Spleen (tissue), 7 donors: Measurements from ENCODE around the gene CIDEC.

Experiments
- CTCF ChIP-seq, 11 experiments: fragments of 200-600 bp in 7 of 11; fragments of 450-650 bp in 4 of 11; sonication (generic) in 4 of 11; IDR thresholded peaks in 8 of 11; conservative IDR thresholded peaks in 3 of 11; 1 replicate in 7 of 11; 2 replicates in 4 of 11; pipeline versions ENCODE4 v1.4.0 to v1.8.0; 2016 to 2021; ENCODE audit warnings: antibody characterized with exemption in 11 of 11, inconsistent platforms in 4 of 11, mild to moderate bottlenecking in 1 of 11
- POLR2A ChIP-seq, 3 donors: fragments of 450-650 bp; IDR thresholded peaks; one replicate each; pipeline ENCODE4 v1.5.1; 2017; ENCODE audit warnings: antibody characterized with exemption in 3 of 3, mild to moderate bottlenecking in 1 of 3
- donor health status: DM: no; HTN: no; CAD: no; lungs with moderate emphysema.
- donor health status: DM: no; HTN: no; CAD: no.
- donor health status: DM: no; HTN: no; CAD: no.

DNA sequence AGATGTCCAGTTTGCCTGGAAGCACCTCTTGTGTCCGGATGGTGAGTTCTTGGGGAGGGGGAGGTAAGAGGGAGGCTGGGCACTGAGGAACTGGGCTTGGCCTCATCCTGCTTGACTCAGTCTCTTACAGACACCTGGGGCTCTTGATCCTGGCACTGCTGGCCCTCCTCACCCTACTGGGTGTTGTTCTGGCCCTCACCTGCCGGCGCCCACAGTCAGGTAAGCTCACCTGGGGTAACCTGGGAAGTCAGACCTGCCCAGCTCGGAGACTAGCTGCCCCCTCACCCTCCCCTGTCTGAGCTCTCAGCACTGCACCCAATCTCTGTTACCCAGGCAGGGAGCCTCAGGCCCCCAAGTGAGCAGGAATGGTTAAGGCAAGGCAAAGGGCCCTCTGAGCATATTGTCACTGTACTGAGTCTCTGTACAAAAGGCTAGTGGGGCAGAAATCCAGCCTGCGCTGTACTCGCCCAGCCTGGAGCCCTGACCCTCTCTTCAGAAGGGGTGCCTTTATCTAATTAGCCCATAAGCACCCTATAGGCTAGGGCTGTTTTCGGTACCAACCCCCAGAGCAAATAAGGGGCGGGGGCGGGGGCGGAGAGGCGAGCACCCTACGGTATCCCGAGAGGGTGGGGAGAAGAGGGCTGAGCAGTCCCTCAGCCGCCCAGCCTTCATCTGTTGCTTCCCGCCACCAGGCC is 34.7 kb upstream of the CIDEC start:
- TF ChIP-seq CTCF (IDR thresholded peaks at IDR 0.05 in 8 of 11, conservative IDR thresholded peaks at IDR 0.05 in 3 of 11) (no peak), POLR2A (IDR thresholded peaks at IDR 0.05) (no peak)
